HG03103 (cell line): Measurements from ENCODE around the gene SH3RF2.
A peak's percentile ranks its signal among the peaks of the same experiment; 100 is the strongest.

Experiments
- ATAC-seq: cut with Tn5 transposase; IDR thresholded peaks from one replicate; pipeline ENCODE4 v1.9.1; 2021; ENCODE audit warnings: low read depth; ENCODE audit not compliant: unreplicated experiment

The SH3RF2 gene

DNA sequence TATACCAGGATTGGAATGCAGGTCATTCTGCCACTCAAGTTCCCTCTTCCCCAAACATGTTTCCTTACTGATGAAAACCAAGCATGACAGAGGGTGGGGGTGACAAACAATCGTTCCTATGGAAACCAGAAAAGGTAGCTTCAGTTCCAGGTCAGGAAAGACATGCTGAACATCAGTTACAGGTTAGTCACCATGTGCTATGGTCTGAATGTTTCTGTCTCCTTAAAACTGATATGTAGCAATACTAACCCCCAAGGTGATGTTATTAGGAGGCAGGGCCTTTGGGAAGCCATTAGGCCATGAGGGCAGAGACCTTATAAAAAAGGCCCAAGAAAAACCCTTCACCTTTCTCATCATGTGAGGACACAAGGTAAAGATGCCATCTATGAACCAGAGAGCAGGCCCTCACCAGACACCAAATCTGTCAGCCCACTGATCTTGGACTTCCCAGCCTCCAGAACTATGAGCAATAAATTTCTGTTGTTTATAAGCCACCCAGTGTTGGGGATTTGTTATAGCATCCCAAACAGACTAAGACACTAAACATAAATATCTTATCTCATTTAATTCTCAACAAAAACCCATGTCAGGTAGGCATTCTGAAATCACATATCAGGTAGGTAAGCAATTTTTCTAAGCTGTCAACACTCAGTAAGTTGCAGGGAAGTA, 15.7 kb upstream of the SH3RF2 start:
- no peak for ATAC-seq

- no peak for ATAC-seq
Observed at GRCh38 chr5:145921211-145921610, 15.2 kb upstream of the SH3RF2 start.

DNA sequence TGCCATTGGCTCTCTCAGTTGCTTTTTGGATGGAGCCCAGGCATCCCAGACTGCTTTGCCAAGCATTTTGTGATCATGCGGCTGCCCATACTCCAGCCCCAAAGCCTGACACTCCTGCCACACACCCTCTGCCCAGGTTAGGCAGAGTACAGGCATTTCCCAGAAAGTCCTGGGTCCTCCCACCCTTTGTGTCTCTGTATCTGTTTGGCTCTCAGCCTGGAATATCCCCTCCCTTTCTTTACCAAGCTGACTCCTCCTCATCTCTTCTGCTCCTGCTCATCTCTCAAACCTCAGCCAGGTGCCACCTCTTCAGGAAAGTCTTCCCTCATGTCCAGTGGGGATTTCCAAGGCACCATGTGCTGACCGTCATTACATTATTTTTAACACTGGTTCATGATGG, 14.3 kb upstream of the SH3RF2 start:
- ATAC-seq = no peak

GRCh38 chr5:145923405-145923804, 13.0 kb upstream of the SH3RF2 start:
- ATAC-seq = no peak

DNA sequence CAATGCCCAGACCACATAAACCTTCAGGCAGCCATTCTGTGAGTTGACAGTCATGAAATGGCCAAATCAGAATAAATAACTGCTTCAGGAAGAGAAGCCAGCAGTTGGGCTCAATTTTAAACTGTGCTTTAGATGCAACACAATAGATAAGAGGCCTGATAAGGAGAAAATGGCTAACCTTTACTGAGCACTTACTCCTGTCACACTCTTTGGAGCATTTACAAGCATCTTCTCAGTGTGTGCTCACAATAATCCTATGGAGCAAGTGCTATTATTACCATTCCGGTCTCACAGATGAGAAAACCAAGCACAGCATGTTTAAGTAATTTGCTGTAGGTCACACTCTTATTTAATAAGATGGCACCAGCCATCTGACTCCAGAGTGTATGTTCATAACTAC, 11.5 kb upstream of the SH3RF2 start:
- no peak for ATAC-seq

DNA sequence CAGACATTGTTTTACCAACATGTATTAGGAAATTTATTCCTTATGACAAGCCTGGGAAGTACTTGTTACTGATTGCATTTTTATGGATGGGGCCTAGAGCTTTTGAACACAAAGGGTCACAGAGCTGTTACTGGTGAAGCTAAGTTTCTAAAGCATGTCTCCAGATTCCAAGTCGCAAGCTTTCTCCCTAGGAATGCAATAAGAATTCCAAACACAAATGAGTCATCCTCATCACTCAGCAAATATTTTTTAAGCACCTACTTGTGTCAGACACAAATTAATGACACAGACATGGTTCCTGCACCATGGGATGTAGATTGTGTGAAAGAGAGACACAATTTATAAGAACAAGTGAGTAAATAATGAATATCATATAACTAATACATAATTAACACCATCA, 11.0 kb upstream of the SH3RF2 start:
- no peak for ATAC-seq

DNA sequence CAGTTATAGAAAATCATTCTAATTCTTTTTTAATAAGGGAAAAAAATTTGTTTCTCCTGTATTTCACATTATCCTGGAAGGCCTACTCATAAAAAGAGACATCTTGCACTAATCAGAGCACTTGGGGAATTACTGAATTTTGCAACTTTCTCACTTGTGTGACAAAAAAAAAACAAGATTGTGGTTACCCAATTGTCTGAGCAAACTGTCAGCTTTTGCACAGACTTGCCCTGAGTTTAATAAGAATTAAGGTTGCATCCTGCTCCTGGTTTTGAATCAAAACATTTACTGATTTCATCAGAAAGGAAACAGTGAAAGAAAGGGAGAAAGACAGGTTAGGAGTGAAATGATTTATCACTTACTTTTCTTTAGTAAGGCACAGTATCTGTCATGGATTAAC, 10.6 kb upstream of the SH3RF2 start:
- no peak for ATAC-seq

- no peak for ATAC-seq
Observed at GRCh38 chr5:145931718-145932117, 4.7 kb upstream of the SH3RF2 start.

GRCh38 chr5:145934276-145934675, 2.1 kb upstream of the SH3RF2 start:
- no peak for ATAC-seq

GRCh38 chr5:145937432-145938250, 1.3 kb downstream of the SH3RF2 start:
- ATAC-seq = no peak

- ATAC-seq = no peak
Observed at GRCh38 chr5:145938776-145939539, 2.6 kb downstream of the SH3RF2 start.

DNA sequence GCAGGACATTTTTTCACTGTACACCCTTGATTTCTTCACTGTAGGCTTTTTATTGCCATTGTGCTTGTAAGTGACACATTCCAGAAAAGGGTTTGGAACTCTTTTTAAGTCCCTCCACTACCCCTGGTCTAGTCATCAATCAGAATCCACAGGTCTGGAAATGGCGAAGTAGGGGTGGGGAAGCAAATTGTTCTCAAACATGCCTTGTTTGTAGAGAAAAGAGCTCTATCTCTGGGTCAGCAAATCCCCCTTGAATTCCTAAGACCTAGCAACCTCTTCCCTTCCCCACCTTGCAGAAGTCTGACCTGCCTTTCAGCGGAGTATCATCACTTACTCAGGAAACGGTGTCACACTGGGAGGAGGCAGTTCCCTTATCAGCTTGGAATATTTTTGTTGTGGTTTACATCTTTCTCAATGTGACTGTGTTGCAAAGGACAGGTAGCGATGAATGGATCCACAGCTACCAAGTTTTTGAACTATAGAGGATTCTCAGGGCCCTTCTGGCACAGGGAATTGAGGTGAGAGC, 3.2 kb downstream of the SH3RF2 start:
- no peak for ATAC-seq

DNA sequence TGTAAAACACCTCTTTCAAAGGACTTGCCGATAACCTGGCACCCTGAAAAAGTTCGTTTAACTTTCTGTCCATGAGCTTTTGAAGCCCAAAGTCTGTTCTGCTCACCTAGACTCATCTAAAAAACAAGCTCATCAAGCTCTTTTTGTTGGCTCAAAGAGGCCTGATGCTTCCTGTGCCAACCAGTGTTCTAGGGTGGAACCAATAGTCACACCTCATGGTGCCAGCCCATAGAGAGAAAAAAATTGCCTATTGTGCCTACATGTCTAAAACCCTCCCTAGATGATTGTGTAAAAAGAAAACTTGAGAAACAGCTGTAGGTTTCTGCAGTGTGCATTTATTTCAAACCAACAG, 4.7 kb downstream of the SH3RF2 start:
- ATAC-seq = no peak

DNA sequence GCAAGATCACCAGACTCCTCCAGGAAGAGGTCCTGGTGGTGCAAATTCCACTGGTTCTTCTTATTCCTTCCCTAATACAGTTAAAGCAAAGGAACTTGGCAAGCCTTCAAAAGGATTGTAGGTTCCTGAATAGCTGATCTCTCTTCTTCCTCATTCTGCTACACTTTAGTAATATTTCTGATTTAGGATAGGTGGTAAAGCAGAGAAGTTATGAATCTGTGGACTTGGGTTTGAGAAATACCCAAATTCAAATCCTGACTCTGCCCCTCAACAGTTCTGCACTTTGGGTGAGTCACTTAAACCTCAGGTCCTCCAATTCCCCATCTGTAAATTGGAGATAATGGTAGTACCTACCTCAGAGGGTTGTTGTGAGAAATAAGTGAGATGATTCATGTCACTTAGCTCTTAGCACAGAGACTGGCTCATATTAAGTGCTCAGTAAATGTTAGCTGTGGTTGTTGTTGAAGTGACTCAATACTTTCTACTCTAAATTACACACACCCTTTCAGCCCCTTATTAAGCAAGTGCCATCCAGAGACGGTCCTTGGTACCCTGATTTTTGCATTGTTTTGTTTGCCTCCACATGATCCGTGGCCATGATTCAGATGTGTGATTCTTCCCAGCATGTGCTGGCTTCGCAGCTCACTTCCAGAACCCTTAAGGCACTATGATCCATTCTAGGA, 5.2 kb downstream of the SH3RF2 start:
- no peak for ATAC-seq

GRCh38 chr5:145942201-145942600, 5.8 kb downstream of the SH3RF2 start:
- no peak for ATAC-seq

DNA sequence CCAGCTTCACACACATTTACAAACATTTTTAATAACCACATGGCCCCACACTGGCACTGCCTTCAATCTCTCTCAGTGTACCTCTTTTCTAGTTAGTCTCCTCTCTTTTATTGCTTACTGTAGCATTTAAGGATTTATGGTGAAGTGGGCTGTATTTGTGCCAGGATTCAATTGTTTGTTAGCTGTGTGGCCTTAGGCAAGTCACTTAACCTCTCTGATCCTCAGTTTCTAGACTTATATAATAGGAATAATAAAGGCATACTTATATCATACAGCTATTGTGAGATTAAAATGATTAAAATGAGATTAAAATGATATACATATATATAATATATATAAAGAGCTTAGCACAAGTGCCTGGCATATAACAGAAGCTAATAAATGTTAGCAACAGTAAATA, 6.4 kb downstream of the SH3RF2 start:
- no peak for ATAC-seq

DNA sequence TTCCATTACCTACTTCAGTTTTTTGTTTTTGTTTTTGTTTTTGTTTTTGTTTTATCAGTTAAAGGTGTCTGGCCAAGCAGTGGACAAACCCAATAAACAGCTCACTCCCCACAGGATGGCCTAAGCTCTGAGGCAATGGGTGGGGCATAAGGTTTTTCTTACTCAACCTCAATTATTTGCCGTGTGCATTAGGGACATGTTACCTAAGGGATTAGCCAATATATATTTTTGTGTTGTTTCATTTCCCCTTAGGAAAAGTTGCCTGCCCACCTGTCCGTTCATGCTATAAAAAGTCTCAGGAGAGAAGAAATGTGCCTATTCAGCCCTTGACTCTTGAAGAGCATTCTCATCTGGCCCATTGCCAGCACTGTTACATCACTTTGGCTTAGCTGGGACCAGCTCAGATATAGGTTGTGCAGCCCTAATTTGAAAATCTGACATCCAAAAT, 7.3 kb downstream of the SH3RF2 start:
- no peak for ATAC-seq

DNA sequence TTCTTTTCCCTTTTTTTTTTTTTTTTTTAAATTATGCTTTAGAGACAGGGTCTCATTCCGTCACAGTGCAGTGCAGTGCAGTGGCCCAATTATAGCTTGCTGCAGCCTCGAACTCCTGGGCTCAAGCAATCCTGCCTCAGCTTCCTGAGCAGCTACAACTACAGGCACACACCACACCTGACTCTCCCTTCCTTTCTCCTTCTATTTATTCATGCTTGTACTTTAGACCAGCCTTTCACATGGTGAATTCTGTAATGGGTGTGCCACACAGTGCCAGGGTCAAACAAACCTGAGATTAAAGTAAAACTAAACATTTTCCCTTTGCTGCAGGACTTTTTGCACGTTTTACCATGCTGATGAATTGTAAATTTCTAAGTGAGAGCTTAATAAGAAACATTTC, 8.0 kb downstream of the SH3RF2 start:
- no peak for ATAC-seq

DNA sequence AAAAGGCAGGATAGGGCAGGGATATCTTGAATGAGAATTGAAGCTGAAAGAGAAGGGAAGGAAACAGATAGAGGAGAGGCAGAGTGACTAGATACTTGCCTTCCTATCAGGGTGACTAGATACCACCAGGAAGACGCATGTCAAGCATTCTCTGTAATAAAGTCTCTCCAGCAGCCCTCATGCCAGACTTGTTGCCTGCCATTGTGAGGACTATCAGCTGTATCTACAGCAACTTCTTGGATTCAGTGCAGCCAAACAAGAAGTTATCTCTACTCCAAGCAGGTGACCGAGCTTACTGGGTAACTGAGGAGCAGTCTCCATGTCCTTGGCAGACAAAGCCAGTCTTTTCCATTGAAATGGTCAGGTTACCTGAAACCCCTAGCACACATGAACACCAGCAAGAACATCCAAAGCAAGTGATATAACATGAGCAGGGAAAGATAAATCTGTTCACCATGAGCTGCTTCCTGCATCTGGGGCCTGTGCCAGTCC, 9.3 kb downstream of the SH3RF2 start:
- no peak for ATAC-seq

DNA sequence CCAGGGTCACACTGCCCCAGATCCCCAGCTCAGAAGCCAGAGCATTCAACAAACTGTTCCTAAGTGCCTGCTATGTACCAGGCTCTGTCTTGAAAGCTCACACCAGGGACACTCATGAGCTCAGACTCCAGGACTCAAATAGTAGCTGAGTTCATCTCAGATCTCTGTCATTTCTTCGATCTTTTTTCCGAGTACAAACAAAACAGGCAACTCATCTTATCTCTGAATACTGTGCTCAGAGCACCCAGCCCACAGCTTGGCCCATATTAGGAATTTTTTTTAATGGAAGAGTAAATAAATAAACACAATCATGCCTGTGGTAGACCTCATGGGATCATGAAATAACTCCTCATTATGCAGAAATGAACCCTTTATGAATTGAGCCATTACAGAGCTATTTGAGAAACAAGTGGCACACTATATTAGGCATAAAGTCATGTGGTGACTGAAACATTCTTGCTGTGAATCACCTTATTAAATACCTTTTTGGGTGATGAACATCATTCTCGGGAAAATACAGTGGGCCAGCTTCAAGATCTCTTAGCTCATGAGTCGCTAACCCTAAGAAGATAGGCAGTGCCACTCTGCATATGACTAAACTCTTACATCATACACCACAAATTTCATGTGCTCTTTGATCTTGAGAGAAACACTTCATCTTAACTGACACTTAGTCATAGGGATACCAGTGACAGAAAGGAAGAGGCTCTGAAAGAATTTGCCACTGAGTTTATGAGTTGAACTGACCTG, 9.9 kb downstream of the SH3RF2 start:
- peak; percentile 78 for ATAC-seq
